Testis (tissue), 2 donors: ENCODE results near the gene PPP6R3.

Experiments used
- POLR2A ChIP-seq: fragments of 450-650 bp; IDR thresholded peaks from one replicate; pipeline ENCODE4 v1.6.1; 2017; ENCODE audit warnings: antibody characterized with exemption, mild to moderate bottlenecking, moderate library complexity
- TF ChIP-seq, protein P1 (sequence below), 3 experiments: fragments of 450-650 bp in 2 of 3; fragments of 200-600 bp in 1 of 3; sonication (generic) in 1 of 3; IDR thresholded peaks; one replicate each; pipeline ENCODE4 v1.5.1; 2016 to 2019; ENCODE audit warnings: antibody characterized with exemption in 3 of 3, mild to moderate bottlenecking in 2 of 3, moderate library complexity in 1 of 3

DNA sequence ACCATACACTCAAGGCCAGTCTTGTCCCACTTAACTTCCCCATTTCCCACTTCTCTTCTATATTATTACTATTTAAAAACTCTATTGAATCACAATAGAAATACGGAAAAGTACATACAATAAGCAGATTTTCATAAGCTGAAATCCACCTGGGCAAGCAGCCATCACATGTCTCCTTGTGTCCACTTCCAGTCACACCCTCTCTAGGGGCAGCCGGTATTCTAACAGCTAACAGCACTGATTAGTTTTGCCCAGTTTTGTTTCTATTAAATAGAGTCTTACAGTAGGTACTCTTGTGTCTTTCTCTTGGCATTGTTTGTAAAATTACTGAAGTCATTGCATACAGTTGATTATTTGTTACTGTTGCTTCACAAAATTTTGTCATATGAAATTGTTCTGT, 37.8 kb downstream of the PPP6R3 start:
- TF ChIP-seq, protein P1, sequence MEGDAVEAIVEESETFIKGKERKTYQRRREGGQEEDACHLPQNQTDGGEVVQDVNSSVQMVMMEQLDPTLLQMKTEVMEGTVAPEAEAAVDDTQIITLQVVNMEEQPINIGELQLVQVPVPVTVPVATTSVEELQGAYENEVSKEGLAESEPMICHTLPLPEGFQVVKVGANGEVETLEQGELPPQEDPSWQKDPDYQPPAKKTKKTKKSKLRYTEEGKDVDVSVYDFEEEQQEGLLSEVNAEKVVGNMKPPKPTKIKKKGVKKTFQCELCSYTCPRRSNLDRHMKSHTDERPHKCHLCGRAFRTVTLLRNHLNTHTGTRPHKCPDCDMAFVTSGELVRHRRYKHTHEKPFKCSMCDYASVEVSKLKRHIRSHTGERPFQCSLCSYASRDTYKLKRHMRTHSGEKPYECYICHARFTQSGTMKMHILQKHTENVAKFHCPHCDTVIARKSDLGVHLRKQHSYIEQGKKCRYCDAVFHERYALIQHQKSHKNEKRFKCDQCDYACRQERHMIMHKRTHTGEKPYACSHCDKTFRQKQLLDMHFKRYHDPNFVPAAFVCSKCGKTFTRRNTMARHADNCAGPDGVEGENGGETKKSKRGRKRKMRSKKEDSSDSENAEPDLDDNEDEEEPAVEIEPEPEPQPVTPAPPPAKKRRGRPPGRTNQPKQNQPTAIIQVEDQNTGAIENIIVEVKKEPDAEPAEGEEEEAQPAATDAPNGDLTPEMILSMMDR (IDR thresholded peaks at IDR 0.05) = no peak
- no peak for TF ChIP-seq POLR2A
